Globus pallidus (tissue), 1 donor: ENCODE measurements around the gene NOD1.
A peak's percentile ranks its signal among the peaks of the same experiment; 100 is the strongest.
"Not testable (repeated sequence)": the region's sequence is repeated elsewhere in the genome, so short reads cannot be mapped to it uniquely, and the experiment has no call there.

Experiments used
- DNase-seq: peaks from one replicate; pipeline ENCODE4 v3.0.0-alpha.2; 2015; ENCODE audit warnings: low spot score

Gene NOD1

GRCh38 chr7:30504301-30505173 is 26.0 kb upstream of the NOD1 start, which contains the start of gene GGCT:
TSS of gene GGCT (minus strand) at chr7:30504829. CDS start at chr7:30504709, 120 bp downstream.
- DNase-seq = peak; percentile 99

GRCh38 chr7:30503274-30504212 is 25.0 kb upstream of the NOD1 start:
- DNase-seq = no peak

GRCh38 chr7:30502470-30503251 is 24.1 kb upstream of the NOD1 start:
- DNase-seq = no peak

DNA sequence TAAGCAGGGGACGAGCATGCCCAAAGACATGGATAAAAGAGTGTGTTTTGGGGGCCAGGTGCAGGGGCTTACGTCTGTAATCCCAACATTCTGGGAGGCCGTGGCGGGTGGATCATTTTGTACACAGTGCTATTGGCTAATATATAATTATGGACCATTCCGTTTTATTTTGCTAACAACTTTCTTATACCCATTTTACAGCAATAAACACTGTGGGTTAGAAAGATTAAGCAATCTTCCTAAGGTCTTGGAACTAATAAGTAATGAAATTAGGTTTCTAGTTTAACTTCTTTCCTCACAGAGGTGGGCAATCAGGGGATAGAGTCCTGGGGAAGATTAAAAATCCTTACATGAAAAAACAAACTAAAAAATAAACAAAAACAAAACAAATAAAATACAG is 22.7 kb upstream of the NOD1 start:
- no peak for DNase-seq

GRCh38 chr7:30493228-30493627 is 14.6 kb upstream of the NOD1 start:
- no peak for DNase-seq

DNA sequence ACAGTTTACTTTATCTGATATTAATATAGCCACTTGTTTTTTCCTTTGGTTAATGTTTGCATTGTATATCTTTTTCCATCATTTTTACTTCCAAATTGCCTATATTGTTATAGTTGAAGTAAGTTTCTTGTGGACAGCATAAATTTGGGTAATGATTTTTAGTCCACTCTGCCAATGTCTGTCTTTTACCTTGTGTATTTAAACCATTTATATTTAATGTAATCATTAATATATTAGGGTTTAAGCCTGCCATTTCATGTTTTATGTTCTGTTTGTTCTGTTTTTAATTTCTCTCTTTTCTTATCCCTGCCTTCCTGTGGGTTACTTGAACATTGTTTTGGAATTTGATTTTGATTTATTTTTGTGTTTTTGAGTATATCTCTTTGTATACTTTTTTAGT is 12.8 kb upstream of the NOD1 start:
- no peak for DNase-seq

DNA sequence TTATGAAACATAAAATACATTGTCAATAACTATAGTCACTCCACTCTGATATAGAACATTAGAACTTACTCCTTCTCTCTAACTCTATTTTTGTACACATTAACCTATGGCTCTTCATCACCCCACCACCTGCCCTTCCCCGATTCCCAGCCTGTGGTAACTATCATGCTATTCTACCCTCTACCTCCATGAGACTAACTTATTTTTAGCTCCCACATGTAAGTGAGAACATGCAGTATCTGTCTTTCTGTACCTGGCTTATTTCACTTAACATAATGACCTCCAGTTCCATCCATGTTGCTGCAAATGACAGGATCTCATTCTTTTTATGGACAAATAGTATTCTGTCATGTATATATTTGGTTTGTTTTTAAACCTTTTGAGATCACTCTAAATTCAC is 8.8 kb upstream of the NOD1 start:
- DNase-seq = no peak

GRCh38 chr7:30485667-30486066 is 7.1 kb upstream of the NOD1 start:
- DNase-seq = no peak

DNA sequence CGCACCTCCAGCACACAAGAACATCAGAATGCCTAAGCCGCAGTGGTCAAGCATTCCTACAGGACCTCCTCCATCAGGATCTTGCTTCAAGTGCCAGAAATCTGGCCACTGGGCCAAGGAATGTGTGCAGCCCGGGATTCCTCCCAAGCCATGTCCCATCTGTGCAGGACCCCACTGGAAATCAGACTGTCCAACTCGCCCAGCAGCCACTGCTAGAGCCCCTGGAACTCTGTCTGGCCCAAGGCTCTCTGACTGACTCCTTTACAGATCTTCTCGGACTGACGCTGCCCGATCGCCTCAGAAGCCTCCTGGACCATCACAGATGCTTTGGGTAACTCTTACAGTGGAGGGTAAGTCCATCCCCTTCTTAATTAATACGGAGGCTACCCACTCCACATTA is 2.8 kb upstream of the NOD1 start:
- DNase-seq = not testable (repeated sequence)

GRCh38 chr7:30479202-30480120 is 877 bp upstream of the NOD1 start:
- DNase-seq = no peak

DNA sequence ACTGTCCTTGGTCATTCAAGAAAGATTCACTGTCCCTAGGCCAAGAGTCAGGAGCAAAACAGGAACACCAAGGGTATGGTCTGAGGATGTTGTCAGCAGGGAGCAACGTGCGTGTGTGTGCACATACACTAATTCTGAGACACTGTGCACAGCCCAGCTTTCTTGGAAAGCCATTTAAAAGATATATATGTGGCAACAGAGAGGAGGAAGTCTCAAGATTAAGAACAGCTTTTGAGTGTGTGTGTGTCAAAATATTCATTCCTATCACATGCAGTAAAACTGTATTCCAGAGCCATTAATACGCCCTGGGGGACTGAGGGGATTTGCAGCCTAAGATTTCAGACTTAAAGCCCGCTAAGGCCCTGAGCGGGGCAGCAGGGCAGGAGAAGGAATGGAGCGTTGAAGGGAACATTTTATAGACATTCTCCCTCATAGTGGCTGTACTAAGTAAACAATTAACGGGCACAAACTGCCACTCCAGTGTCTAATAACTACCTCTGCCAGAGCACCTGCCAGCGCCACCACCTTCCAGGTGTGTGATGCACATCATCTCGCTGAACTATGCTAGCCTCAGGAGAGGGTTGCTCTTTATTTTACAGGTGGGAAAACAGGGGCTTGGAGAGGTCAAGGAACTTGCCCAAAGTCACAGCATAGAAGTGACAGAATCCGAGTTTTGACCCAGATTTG is 2.0 kb downstream of the NOD1 start:
- DNase-seq = no peak

DNA sequence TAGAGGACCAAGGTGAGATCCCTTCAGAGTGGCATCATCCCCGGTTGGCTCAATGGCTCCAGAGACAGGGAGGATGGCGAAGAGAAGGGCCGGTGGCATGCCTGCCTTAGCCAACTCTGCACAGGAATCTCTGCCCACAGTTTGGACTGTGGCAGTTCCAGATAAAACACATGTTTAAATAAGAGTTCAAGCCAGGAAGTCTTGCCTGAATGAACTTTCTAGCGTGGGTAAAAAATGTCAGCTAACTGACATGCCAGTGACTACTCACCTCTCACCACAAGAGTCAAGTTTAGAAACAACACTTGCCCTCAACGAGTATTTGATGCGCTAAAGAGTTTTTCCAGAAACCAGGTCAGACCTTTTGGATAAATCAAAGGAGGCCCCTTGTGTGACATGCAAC is 3.0 kb downstream of the NOD1 start:
- no peak for DNase-seq

- DNase-seq = no peak
Measured at GRCh38 chr7:30474893-30475292, 3.7 kb downstream of the NOD1 start.

DNA sequence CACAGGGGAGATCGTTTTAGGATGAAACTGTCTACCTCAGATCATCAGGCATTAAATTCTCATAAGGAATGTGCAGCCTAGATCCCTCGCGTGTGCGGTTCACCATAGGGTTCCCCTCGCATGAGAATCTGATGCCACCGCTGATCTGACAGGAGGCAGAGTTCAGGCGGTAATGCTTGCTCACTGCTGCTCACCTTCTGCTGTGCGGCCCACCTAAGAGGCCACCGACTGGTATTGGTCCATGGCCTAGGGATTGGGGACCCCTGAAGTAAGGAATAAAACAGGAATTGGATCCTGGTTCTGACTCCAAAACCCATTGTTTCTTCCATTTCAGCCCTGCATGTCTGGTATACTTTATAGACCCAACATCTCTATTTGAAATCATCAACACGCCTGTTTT is 4.1 kb downstream of the NOD1 start:
- DNase-seq = no peak

DNA sequence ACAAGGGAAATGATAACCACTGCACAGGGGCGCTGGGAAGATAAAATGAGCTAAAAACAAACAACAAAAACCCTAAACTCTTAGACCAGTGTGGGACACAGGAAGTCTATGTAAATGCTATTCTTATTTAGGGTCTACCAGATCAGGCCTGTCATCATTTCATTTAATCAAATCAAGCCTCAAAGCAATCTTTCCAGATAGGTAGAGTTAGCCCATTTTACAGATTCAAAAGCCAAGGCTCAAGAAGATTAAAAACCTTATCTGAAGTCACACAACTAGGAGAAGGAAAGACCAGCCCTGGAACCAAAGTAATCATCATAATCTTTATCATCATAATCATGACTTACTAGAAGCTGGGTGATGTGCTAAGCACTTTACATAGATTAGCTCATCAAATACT is 4.7 kb downstream of the NOD1 start:
- no peak for DNase-seq

DNA sequence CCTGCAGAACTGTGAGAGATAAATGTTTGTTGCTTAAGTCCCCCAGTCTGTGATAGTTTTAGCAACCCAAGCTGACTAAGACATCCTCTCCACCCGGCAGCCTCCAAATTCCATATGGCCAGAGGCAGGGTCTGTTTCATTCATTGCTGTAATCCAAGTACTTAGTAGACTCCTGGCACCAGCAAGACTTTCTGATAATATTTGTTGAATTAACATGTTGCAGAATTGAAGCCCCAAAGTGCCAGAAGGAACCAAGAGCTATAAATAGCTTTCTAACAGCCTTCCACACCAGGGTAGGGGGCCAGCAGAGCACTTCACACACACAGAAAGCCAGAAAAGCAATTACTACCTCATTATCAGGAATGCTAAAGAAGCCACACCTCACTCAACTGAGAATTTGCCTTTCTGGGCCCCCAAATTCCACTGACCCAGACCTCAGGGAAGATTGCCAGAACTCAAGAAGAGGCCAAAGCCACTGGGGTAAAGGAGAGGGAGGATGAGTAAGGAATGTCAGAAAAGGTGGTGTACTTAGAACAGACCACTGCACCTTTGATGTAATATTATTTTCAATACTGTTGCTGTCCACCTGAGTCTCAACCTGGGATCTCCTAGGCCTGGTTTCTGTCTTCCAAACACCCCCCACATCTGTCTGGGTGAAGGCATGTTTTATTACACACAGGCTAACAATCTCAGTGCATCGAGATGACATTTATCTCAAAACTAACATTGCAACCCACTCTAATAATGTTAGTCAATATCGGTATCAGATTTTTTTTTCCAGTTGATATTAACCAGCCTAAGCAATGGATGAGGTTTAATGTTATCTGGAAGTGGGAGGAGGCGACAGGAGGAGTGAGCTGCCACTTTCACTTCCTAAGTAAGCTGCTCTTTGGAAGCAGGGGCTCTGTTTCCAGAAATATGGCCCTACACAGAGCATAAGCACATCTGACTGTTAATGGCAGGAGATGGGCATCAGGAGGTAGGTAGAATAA is 5.5 kb downstream of the NOD1 start:
- DNase-seq = no peak

DNA sequence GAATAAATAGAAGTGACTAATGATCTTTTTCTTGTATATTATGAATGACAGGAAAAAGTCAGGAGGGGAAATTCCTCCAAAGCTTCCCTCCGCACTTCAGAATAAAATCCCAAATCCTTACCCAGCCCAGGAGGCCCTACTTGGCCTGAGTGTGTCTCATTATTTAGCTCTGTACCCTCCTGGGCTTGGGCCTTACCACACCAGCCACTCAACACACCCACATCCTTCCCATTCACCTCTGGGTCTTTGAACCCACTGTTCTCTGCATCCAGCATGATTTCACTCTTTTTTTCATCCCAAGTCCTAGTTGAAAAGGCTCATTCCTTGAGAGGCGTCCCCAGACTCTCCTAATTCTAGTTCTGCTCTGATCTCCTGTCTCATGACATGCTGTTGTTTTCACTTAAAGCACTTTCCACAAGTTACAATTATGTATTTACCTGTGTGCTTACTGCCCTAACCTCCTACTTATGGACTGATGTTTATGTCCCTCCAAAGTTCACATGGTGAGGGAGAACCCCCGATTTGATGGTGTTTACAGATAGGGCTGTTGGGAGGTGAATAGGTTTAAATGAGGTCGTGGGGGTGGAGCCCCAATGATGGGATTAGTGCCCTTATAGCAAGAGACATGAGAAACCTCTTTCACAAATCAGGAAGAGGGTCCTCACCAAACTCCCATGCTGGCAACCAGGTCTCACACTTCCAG is 6.4 kb downstream of the NOD1 start:
- DNase-seq = no peak

- DNase-seq = no peak
Measured at GRCh38 chr7:30471205-30471604, 7.4 kb downstream of the NOD1 start.

DNA sequence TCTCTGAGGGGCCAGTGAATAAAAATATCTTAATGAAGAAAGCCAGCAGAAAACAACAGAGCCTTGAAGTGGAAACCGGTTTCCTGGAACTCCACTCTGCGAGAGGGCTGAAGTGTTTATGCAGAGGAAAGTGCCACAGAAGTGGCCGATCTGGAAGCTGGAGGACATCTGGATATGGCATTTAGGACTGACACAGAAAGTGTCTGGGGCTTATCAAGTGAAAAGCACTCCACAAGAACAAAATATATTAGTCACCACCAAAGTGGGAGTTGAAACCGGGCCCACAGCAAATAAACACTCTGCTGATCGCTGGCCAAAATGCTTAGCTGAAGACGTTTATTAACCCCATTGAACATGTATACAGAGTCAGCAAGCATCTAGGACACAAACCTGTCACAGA is 7.8 kb downstream of the NOD1 start:
- no peak for DNase-seq
